ENCODE data around the gene MCC.

DNA sequence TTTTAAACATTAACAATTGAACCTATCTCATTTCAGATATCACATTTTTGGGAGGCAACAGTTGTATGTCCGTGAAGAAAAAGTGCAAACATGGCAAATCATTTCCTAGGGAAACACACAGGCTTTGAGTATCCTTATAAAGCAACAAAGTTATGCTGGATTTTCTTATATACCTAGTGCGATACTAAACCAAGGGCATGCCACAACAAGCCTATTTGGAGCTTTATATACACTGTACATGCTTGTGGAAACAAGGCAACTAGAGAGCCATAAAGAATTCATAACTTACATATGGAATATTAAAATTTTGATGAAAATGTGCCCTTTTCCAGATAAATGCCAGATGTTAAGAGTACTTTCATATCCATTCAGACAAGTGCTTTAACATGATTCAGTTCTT lies 320.3 kb downstream of the MCC start:
- TF ChIP-seq, protein P1, sequence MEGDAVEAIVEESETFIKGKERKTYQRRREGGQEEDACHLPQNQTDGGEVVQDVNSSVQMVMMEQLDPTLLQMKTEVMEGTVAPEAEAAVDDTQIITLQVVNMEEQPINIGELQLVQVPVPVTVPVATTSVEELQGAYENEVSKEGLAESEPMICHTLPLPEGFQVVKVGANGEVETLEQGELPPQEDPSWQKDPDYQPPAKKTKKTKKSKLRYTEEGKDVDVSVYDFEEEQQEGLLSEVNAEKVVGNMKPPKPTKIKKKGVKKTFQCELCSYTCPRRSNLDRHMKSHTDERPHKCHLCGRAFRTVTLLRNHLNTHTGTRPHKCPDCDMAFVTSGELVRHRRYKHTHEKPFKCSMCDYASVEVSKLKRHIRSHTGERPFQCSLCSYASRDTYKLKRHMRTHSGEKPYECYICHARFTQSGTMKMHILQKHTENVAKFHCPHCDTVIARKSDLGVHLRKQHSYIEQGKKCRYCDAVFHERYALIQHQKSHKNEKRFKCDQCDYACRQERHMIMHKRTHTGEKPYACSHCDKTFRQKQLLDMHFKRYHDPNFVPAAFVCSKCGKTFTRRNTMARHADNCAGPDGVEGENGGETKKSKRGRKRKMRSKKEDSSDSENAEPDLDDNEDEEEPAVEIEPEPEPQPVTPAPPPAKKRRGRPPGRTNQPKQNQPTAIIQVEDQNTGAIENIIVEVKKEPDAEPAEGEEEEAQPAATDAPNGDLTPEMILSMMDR (conservative IDR thresholded peaks at IDR 0.05; ENCODE audit: low read depth, low read length) = no peak
- TF ChIP-seq EZH2 (IDR thresholded peaks at IDR 0.05; ENCODE audit: borderline replicate concordance, low read depth, low read length, poor library complexity, severe bottlenecking) = no peak

Measured in A673 (cell line).